ENCODE data around the gene SLC7A9. TPM values are rescaled to one million over a fixed set of nuclear protein-coding genes. Genes with fewer than 3 reads are reported as not detected.
A peak's percentile ranks its signal among the peaks of the same experiment; 100 is the strongest.
"Not testable (repeated sequence)": the region's sequence is repeated elsewhere in the genome, so short reads cannot be mapped to it uniquely, and the experiment has no call there.

Gene SLC7A9
- polyA plus RNA-seq, 1 donor from 2014 or later, result not detected

DNA sequence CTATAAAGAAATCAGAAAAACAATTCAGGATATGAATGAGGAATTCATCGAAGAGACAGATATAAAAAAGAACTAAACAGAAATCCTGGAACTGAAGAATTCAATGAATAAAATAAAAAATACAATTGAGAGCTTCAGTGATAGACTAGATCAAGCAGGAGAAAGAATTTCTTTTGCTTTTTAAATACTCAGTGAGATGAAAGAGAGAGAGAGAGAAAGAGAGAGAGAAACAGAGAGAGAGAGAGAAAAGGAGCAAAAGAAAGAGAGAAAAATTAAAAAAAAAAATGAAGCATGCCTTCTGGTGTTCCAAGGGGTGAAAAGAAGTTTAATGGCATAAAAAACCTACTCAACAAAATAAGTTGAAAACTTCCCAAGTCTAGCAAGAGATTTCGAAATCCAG is 22.0 kb upstream of the SLC7A9 start:
- Mint-ChIP-seq H3K36me3 (peaks cover 30% of the 10 kb centered on the region), H3K9me3 (peaks cover 10 to 27% (median 11%) of the 10 kb centered on the region in 3 donors), H3K27ac (no peak overlapping the region), H3K27me3 (no peaks in the 10 kb centered on the region), H3K4me1 (peaks cover 0 to 9% (median 0%) of the 10 kb centered on the region in 3 donors), H3K4me3 (no peak overlapping the region)

DNA sequence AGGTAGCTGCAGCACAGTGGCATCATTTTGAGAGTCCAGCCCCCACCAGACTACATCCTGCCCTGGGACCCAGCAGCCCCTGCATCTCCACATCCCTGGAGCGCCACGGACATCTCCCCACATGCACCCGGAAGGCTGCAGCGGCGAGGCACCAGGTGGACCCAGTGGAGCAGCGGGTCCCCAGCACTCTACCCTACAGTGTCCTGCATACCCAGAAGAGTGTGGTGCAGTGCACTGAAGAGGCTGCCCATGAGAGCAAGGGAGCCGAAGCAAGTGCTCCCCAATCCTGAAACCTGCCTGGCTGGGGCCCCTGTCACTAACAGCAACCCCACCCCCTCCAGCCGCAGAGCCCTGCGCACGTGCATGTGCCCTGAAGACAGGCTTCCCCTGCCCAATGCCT is 21.3 kb upstream of the SLC7A9 start:
- peaks cover 0 to 4% (median 0%) of the 10 kb centered on the region in 3 donors for H3K4me1 Mint-ChIP-seq
- H3K27ac Mint-ChIP-seq, result no peak overlapping the region
- peaks cover 27% of the 10 kb centered on the region for H3K36me3 Mint-ChIP-seq
- H3K27me3 Mint-ChIP-seq, result no peaks in the 10 kb centered on the region
- H3K4me3 Mint-ChIP-seq, result no peak overlapping the region
- H3K9me3 Mint-ChIP-seq, result peaks cover 10 to 27% (median 11%) of the 10 kb centered on the region in 3 donors

DNA sequence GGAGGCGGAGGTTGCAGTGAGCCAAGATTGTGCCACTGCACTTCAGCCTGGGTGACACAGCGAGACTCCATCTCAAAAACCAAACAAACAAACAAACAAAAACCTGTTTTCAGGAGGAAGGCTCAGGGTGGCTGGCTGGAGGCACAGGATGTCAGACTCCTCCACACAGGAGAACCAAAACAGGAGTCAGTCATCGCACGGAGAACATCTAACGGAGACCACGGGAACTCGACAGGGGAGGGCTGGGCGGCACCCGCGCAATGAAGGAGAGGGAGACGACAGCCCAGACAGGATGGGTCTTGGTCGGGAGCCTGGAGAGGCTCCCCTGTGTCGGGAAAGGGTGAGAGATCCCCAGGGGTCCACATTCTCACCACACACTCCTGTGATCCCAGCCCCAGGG is 20.8 kb upstream of the SLC7A9 start:
- no peak overlapping the region for H3K4me3 Mint-ChIP-seq
- H3K27me3 Mint-ChIP-seq, result no peaks in the 10 kb centered on the region
- H3K36me3 Mint-ChIP-seq, result peaks cover 26% of the 10 kb centered on the region

DNA sequence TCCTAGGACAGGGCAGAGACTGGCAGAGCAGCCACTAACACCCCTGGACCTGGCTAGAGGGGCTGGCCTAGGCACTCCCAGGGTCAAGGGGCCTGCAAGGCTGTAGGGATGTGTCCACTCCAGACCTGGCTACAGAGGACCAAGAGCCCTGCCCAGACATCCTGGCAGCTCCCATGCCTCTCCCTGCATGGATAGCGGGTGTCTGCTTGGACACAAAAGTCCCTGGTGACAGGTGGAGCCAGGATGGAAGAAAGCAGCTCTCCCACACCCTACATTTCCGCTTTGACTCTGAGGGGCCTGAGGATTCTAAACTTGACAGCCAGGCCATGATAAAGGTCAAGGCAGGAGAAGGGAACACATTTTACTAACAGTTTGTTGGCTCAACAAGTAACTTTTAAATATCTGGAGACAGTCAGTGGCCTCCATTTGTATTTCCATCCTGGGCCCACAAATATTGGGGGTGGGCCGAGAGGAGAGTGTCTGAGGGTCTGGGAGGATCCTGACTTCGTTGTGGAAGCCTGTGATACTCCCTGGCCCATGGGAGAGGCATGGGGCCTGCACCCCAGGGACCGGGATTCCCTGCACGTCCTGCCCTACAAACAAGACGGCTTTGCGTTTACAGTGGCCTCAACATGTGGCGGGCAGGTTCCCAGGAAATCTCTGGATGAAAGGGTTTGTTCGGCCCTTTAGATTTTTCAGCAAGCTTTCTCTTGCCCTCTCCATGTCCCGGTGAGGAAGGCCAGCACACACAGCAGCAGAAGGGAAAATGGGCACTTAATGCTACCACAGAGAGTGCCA is 19.8 kb upstream of the SLC7A9 start:
- peaks cover 9 to 19% (median 10%) of the 10 kb centered on the region in 3 donors for H3K9me3 Mint-ChIP-seq
- H3K4me1 Mint-ChIP-seq, result no peaks in the 10 kb centered on the region
- H3K27ac Mint-ChIP-seq, result no peak overlapping the region
- peaks cover 20% of the 10 kb centered on the region for H3K36me3 Mint-ChIP-seq
- H3K27me3 Mint-ChIP-seq, result no peaks in the 10 kb centered on the region
- H3K4me3 Mint-ChIP-seq, result no peak overlapping the region

More for the DNA sequence above, 20.8 kb upstream of the SLC7A9 start:
- H3K9me3 Mint-ChIP-seq, result peaks cover 10 to 25% (median 11%) of the 10 kb centered on the region in 3 donors
- H3K4me1 Mint-ChIP-seq, result peaks cover 0 to 3% (median 0%) of the 10 kb centered on the region in 3 donors
- H3K27ac Mint-ChIP-seq, result no peak overlapping the region

DNA sequence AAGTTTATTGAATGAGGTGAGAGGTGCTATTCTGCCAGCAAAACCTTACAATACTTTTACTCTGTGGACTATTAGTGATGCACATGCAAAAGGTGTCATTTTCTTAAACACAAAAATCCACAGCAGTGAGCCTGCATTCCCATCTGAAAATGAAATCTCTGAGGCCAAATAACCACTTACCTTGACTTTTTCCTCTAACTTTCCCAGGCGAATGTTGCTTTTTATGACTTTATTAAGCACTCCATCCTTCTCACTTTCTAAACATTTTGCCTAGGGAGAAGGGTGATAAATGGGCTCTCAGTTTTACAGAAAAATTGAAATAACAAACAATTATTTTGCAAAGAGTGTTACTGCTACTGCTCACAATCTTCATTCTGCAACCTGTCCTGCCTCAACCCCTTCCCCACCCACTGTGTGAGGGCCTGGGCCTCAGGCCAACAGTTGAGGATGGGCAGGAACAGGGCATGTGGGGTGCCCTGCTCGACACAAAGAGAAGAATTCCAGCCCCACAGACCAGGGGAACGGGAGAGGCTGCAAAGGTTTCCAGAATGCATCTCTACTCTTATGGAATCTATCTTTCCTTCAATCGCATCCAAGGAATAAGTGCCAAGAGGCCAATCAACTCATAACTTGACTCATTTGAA is 18.1 kb upstream of the SLC7A9 start:
- no peaks in the 10 kb centered on the region for H3K27me3 Mint-ChIP-seq
- peak overlapping the region in 1 of 3 donors; percentile 47 for H3K27ac Mint-ChIP-seq
- peak overlapping the region in 1 of 4 donors; percentile 34 for H3K4me3 Mint-ChIP-seq
- peaks cover 2 to 10% (median 7%) of the 10 kb centered on the region in 3 donors for H3K9me3 Mint-ChIP-seq
- H3K4me1 Mint-ChIP-seq, result no peaks in the 10 kb centered on the region
- peaks cover 10% of the 10 kb centered on the region for H3K36me3 Mint-ChIP-seq

DNA sequence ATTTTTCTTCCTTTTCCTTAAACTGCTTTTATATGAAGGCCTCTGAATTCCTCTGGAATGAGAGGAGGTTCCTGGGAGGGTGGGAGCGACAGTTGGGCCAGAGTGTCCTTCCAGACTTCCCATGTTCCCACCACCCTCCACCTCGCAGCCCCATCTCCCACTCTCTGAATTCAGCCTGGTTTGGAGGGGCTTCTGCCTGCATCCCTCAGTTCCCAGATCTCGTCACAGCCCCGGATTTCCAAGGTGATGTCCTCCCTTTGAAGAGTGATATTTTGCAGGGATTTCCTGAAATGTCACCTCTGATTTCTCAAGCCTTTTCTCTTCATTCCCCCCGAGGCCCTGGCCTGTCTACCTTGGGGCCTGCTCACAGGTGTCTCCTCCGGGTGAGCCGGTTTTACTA is 16.7 kb upstream of the SLC7A9 start:
- no peak overlapping the region for H3K27ac Mint-ChIP-seq
- peaks cover 0 to 3% (median 0%) of the 10 kb centered on the region in 3 donors for H3K4me1 Mint-ChIP-seq
- H3K36me3 Mint-ChIP-seq, result peaks cover 7% of the 10 kb centered on the region
- peaks cover 0 to 4% (median 3%) of the 10 kb centered on the region in 3 donors for H3K9me3 Mint-ChIP-seq
- no peak overlapping the region for H3K4me3 Mint-ChIP-seq
- no peaks in the 10 kb centered on the region for H3K27me3 Mint-ChIP-seq

DNA sequence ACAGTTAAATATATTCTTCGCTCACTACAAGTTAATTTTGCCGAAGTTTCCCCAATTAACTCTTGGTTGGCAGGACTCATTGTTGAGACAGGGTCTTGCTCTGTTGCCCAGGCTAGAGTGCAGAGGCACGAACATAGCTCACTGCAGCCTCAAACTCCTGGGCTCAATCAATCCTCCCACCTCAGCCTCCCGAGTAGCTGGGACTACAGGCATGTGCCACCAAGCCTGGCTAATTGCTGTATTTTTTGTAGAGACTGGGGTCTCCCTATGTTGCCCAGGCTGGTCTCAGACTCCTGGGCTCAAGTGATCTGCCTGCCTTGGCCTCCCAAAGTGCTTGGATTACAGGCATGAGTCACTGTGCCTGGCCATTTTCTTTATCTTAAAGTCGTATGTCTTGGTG is 15.7 kb upstream of the SLC7A9 start:
- not testable (repeated sequence) for H3K4me3 Mint-ChIP-seq, H3K27me3 Mint-ChIP-seq, H3K9me3 Mint-ChIP-seq, H3K36me3 Mint-ChIP-seq, H3K27ac Mint-ChIP-seq, H3K4me1 Mint-ChIP-seq

DNA sequence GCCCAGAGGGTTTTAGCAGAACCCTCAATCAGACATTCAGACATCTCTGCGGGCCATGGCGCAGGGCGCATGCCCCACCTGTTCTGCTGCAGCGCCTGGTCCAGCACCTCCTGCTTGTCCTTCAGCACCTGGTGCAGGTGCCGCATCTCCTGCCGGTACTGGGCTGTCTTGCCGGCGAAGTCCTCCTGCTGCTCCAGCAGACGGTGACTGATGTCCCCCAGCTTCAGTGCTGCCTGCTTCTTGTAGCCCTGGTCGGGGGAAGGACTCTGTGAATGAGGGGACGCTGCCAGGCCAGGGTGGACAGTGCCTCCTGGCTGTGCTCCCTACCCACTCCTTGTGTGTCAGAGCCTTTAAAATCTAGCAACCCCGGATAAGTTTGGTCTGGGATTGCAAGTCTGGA is 12.2 kb upstream of the SLC7A9 start:
- peaks cover 0 to 3% (median 0%) of the 10 kb centered on the region in 3 donors for H3K9me3 Mint-ChIP-seq
- H3K36me3 Mint-ChIP-seq, result peaks cover 11% of the 10 kb centered on the region
- no peaks in the 10 kb centered on the region for H3K27me3 Mint-ChIP-seq
- H3K4me1 Mint-ChIP-seq, result peaks cover 0 to 3% (median 0%) of the 10 kb centered on the region in 3 donors
- H3K27ac Mint-ChIP-seq, result no peak overlapping the region
- no peak overlapping the region for H3K4me3 Mint-ChIP-seq

DNA sequence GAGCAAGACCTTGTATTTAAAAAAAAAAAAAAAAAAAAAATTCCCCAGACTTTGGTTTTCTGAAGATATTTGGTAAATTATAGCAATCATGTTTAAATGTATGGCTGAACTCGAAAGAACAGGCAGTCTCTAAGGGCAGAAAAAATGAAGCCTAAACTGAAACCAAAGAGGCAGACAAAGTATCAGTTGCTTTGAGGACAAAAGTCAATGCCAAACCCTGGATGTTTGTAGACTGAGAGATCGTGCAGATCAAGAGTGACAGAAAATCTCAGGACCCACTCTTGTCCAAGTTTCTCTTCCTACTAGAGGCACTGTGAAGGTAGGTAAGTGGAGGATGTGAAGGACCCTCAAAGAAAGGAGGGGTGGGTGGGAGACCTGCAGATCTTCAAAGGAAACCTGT is 11.1 kb upstream of the SLC7A9 start:
- peaks cover 0 to 3% (median 0%) of the 10 kb centered on the region in 3 donors for H3K4me1 Mint-ChIP-seq
- H3K36me3 Mint-ChIP-seq, result peaks cover 11% of the 10 kb centered on the region
- no peak overlapping the region for H3K27ac Mint-ChIP-seq
- peaks cover 0 to 3% (median 0%) of the 10 kb centered on the region in 3 donors for H3K9me3 Mint-ChIP-seq
- H3K27me3 Mint-ChIP-seq, result no peaks in the 10 kb centered on the region
- H3K4me3 Mint-ChIP-seq, result no peak overlapping the region

DNA sequence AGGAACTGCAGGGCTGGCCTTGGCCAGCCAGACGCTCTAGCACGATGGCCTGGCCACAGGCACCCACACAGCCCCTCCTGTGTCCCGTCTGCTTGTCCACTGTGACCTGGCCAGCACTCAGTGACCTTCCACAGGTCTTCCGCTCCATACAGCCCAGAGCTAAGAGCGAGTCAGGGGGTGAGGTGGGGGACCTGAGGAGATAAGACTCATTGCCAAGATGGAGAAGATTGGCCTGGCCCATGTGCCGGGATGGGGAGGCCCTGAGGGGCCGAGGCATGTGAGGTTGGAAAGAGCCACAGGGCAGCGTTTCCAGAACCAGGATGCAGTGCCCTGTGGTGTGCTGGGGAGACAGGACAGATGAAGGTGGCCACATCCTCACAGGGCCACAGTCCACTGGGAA is 10.2 kb upstream of the SLC7A9 start:
- Mint-ChIP-seq H3K27ac (no peak overlapping the region), H3K4me3 (no peak overlapping the region)

DNA sequence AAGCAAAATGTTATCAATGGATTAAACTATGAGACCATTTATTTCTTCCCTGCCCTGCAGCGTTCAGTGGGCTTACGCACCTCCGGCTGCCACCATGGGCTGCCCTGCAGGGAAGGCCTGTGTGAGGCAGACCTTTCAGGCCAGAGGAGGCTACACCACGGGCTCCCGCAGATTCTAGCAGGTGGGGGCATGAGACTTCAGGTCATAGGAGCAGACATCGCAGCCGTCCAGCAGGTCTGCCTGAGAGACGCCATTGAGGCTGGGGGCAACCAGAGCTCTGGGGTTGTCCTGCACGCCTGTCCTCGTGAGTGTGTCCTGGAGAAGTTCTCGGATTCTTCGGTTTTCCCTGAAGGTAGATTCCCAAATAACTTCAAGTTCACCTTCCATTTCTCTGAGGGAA is 9.4 kb upstream of the SLC7A9 start:
- H3K36me3 Mint-ChIP-seq, result peaks cover 8% of the 10 kb centered on the region
- H3K9me3 Mint-ChIP-seq, result no peaks in the 10 kb centered on the region
- H3K27me3 Mint-ChIP-seq, result no peaks in the 10 kb centered on the region
- no peak overlapping the region for H3K4me3 Mint-ChIP-seq
- peaks cover 0 to 3% (median 0%) of the 10 kb centered on the region in 3 donors for H3K4me1 Mint-ChIP-seq
- H3K27ac Mint-ChIP-seq, result no peak overlapping the region

More for the DNA sequence above, 10.2 kb upstream of the SLC7A9 start:
- peaks cover 0 to 3% (median 0%) of the 10 kb centered on the region in 3 donors for H3K4me1 Mint-ChIP-seq
- peaks cover 8% of the 10 kb centered on the region for H3K36me3 Mint-ChIP-seq
- no peaks in the 10 kb centered on the region for H3K27me3 Mint-ChIP-seq
- H3K9me3 Mint-ChIP-seq, result peaks cover 0 to under 1% (median 0%) of the 10 kb centered on the region in 3 donors

DNA sequence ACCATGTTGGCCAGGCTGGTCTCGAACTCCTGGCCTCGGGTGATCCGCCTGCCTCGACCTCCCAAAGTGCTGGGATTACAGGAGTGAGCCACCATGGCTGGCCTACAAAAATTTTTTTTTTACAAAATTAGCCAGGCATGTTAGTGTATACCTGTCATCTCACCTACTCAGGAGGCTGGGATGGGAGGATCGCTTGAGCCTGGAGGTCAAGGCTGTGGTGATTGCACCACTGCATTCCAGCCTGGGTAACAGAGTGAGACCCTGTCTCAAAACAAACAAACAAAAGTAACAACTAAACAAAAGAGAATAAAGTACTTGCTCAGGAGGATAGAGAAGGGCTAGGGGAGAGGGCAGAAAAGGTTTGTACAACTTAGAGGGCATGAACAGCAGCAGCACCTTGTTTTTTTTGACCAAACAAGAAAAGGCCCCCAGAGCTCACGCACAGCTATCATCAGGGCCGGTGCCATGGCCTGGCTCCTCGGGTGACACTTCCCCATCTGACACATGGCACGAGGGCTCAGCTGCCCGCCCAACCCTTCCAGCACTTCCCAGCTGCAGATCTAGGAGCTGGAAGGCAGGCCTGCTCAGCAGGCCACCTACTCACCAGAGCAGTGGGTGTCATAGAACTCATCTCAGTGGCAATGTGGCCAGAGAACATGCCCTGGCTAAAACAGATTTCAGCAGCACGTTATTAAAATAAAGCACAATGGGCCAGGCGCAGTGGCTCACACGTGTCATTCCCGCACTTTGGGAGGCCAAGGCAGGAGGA is 8.6 kb upstream of the SLC7A9 start:
- Mint-ChIP-seq H3K27me3 (no peaks in the 10 kb centered on the region), H3K36me3 (peaks cover 8% of the 10 kb centered on the region), H3K4me1 (peaks cover 0 to 4% (median 0%) of the 10 kb centered on the region in 3 donors), H3K9me3 (no peaks in the 10 kb centered on the region), H3K27ac (no peak overlapping the region), H3K4me3 (no peak overlapping the region)

DNA sequence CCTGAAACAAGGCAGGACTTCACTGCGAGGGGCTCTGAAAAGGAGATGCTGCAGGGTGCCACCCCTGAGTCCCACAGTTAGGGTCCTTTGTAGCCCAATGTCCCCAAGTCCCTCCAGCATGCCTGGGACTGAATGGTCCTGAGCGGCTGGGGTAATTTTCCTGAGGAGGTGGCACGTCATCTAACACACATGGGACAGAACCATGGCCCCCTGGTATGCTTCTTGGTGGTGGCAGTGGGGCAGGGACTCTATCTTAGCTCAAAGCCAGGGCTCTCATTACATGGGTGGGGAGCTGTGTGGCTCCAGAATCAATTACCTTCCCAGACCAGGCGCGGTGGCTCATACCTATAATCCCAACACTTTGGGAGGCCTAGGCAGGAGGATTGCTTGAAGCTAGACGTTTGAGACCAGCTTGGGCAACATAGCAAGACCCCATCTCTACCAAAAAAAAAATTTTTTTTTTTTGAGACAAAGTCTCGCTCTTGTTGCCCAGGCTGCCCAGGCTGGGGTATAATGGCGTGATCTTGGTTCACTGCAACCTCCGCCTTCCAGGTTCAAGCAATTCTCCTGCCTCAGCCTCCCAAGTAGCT is 7.9 kb upstream of the SLC7A9 start:
- peak overlapping the region in 1 of 3 donors; percentile 47 for H3K27ac Mint-ChIP-seq
- H3K36me3 Mint-ChIP-seq, result peaks cover 8% of the 10 kb centered on the region
- H3K27me3 Mint-ChIP-seq, result no peaks in the 10 kb centered on the region
- no peaks in the 10 kb centered on the region for H3K9me3 Mint-ChIP-seq
- no peak overlapping the region for H3K4me3 Mint-ChIP-seq
- H3K4me1 Mint-ChIP-seq, result peaks cover 0 to 2% (median 0%) of the 10 kb centered on the region in 3 donors

DNA sequence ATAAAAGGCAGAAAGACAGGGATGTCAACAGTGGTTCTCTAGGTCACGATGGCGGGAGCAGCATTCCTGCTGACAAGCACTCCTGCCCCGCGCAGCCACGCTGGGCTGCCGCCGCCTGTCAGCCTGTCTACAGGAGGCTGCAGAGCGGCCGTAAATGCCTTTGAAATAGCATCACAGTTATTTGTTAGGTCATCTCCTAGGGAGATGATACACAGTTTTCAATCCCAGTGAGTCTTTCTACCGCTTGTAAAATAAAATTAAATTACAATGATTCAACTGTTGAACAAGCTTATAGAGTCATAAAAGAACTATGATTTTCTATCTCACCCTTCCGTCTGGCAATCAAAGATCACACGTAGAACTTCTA is 7.3 kb upstream of the SLC7A9 start:
- Mint-ChIP-seq H3K4me3 (no peak overlapping the region), H3K27me3 (no peaks in the 10 kb centered on the region), H3K27ac (no peak overlapping the region), H3K4me1 (peaks cover 0 to 2% (median 0%) of the 10 kb centered on the region in 3 donors), H3K9me3 (no peaks in the 10 kb centered on the region), H3K36me3 (peaks cover 8% of the 10 kb centered on the region)

Measured in IgD-negative memory B cell (primary cell).